ENCODE data around the gene MKS1. TPM values are rescaled to one million over a fixed set of nuclear protein-coding genes. Genes with fewer than 3 reads are reported as not detected.
A peak's percentile ranks its signal among the peaks of the same experiment; 100 is the strongest.

MKS1 gene
- total and polyA plus RNA-seq, 2 experiments from 2014 or later = 14.0 to 17.4 TPM

GRCh38 chr17:58250344-58251011, 31.4 kb upstream of the MKS1 start (continued):
- TF ChIP-seq POLR2AphosphoS5 (IDR thresholded peaks at IDR 0.05; ENCODE audit: low read depth) (no peak), STAT1 (IDR thresholded peaks at IDR 0.05; ENCODE audit: unreplicated experiment) (no peak)
- TF ChIP-seq, protein P1, sequence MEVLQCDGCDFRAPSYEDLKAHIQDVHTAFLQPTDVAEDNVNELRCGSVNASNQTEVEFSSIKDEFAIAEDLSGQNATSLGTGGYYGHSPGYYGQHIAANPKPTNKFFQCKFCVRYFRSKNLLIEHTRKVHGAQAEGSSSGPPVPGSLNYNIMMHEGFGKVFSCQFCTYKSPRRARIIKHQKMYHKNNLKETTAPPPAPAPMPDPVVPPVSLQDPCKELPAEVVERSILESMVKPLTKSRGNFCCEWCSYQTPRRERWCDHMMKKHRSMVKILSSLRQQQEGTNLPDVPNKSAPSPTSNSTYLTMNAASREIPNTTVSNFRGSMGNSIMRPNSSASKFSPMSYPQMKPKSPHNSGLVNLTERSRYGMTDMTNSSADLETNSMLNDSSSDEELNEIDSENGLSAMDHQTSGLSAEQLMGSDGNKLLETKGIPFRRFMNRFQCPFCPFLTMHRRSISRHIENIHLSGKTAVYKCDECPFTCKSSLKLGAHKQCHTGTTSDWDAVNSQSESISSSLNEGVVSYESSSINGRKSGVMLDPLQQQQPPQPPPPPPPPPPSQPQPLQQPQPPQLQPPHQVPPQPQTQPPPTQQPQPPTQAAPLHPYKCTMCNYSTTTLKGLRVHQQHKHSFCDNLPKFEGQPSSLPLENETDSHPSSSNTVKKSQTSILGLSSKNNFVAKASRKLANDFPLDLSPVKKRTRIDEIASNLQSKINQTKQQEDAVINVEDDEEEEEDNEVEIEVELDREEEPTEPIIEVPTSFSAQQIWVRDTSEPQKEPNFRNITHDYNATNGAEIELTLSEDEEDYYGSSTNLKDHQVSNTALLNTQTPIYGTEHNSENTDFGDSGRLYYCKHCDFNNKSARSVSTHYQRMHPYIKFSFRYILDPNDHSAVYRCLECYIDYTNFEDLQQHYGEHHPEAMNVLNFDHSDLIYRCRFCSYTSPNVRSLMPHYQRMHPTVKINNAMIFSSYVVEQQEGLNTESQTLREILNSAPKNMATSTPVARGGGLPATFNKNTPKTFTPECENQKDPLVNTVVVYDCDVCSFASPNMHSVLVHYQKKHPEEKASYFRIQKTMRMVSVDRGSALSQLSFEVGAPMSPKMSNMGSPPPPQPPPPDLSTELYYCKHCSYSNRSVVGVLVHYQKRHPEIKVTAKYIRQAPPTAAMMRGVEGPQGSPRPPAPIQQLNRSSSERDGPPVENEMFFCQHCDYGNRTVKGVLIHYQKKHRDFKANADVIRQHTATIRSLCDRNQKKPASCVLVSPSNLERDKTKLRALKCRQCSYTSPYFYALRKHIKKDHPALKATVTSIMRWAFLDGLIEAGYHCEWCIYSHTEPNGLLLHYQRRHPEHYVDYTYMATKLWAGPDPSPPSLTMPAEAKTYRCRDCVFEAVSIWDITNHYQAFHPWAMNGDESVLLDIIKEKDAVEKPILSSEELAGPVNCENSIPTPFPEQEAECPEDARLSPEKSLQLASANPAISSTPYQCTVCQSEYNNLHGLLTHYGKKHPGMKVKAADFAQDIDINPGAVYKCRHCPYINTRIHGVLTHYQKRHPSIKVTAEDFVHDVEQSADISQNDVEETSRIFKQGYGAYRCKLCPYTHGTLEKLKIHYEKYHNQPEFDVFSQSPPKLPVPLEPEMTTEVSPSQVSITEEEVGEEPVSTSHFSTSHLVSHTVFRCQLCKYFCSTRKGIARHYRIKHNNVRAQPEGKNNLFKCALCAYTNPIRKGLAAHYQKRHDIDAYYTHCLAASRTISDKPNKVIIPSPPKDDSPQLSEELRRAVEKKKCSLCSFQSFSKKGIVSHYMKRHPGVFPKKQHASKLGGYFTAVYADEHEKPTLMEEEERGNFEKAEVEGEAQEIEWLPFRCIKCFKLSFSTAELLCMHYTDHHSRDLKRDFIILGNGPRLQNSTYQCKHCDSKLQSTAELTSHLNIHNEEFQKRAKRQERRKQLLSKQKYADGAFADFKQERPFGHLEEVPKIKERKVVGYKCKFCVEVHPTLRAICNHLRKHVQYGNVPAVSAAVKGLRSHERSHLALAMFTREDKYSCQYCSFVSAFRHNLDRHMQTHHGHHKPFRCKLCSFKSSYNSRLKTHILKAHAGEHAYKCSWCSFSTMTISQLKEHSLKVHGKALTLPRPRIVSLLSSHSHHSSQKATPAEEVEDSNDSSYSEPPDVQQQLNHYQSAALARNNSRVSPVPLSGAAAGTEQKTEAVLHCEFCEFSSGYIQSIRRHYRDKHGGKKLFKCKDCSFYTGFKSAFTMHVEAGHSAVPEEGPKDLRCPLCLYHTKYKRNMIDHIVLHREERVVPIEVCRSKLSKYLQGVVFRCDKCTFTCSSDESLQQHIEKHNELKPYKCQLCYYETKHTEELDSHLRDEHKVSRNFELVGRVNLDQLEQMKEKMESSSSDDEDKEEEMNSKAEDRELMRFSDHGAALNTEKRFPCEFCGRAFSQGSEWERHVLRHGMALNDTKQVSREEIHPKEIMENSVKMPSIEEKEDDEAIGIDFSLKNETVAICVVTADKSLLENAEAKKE (CRISPR knock-in tag; IDR thresholded peaks at IDR 0.05) = no peak

GRCh38 chr17:58249270-58250133, 30.4 kb upstream of the MKS1 start:
- DNase-seq (ENCODE audit: low spot score) (peak; percentile 79), ATAC-seq (peak; percentile 89)
- peaks cover 82% of the 10 kb centered on the region for H3K27me3 ChIP-seq (ENCODE audit: insufficient read depth)
- no peak overlapping the region for H3K27ac ChIP-seq (ENCODE audit: low read depth)
- H3K9me2 ChIP-seq (ENCODE audit: insufficient read depth) = 0 out of 2 replicates have a peak, but pooled peaks cover 4% of the 10 kb centered on the region
- H3K4me3 Mint-ChIP-seq = peak overlapping the region; percentile 64
- peaks cover 12% of the 10 kb centered on the region for H3K9me3 Mint-ChIP-seq
- peaks cover 65% of the 10 kb centered on the region for H3K27me3 Mint-ChIP-seq (ENCODE audit: insufficient read depth, low read depth, poor library complexity)
- no peaks in the 10 kb centered on the region for H3K79me2 ChIP-seq (replicated peaks; ENCODE audit: insufficient read depth)
- peak overlapping the region; percentile 61 for H3K4me3 ChIP-seq
- H3K4me2 ChIP-seq = peak overlapping the region; percentile 89
- peak overlapping the region; percentile 99 for H2AFZ ChIP-seq
- peaks cover 16% of the 10 kb centered on the region for H3K4me1 Mint-ChIP-seq
- peaks cover 10% of the 10 kb centered on the region; the same call in 1 of the 2 replicates for H3K4me1 ChIP-seq (ENCODE audit: insufficient read depth)
- H3F3A ChIP-seq (replicated peaks; ENCODE audit: low read depth) = no peaks in the 10 kb centered on the region
- peaks cover 8% of the 10 kb centered on the region for H3K36me3 Mint-ChIP-seq (ENCODE audit: low read depth)
- no peak overlapping the region for H3K27ac Mint-ChIP-seq
- no peaks in the 10 kb centered on the region for H3K36me3 ChIP-seq (ENCODE audit: insufficient read depth)
- H4K20me1 ChIP-seq (replicated peaks; ENCODE audit: insufficient read depth) = no peaks in the 10 kb centered on the region
- TF ChIP-seq CREB1 (CRISPR knock-in tag; IDR thresholded peaks at IDR 0.05; ENCODE audit: low read depth) = peak; percentile 43
- TF ChIP-seq POLR2AphosphoS5 (IDR thresholded peaks at IDR 0.05; ENCODE audit: low read depth) = no peak
- TF ChIP-seq NANOG (IDR thresholded peaks at IDR 0.05; ENCODE audit: borderline replicate concordance) = no peak
- TF ChIP-seq CTCF (conservative IDR thresholded peaks at IDR 0.05; ENCODE audit: low read depth in 2 of 2) = peak; percentile 76 to 78
- TF ChIP-seq EZH2 (IDR thresholded peaks at IDR 0.05; ENCODE audit: low read depth, unreplicated experiment) = peak; percentile 18
- TF ChIP-seq, protein P2, sequence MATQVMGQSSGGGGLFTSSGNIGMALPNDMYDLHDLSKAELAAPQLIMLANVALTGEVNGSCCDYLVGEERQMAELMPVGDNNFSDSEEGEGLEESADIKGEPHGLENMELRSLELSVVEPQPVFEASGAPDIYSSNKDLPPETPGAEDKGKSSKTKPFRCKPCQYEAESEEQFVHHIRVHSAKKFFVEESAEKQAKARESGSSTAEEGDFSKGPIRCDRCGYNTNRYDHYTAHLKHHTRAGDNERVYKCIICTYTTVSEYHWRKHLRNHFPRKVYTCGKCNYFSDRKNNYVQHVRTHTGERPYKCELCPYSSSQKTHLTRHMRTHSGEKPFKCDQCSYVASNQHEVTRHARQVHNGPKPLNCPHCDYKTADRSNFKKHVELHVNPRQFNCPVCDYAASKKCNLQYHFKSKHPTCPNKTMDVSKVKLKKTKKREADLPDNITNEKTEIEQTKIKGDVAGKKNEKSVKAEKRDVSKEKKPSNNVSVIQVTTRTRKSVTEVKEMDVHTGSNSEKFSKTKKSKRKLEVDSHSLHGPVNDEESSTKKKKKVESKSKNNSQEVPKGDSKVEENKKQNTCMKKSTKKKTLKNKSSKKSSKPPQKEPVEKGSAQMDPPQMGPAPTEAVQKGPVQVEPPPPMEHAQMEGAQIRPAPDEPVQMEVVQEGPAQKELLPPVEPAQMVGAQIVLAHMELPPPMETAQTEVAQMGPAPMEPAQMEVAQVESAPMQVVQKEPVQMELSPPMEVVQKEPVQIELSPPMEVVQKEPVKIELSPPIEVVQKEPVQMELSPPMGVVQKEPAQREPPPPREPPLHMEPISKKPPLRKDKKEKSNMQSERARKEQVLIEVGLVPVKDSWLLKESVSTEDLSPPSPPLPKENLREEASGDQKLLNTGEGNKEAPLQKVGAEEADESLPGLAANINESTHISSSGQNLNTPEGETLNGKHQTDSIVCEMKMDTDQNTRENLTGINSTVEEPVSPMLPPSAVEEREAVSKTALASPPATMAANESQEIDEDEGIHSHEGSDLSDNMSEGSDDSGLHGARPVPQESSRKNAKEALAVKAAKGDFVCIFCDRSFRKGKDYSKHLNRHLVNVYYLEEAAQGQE (IDR thresholded peaks at IDR 0.05; ENCODE audit: unreplicated experiment) = no peak
- no peak for TF ChIP-seq EZH2phosphoT487 (IDR thresholded peaks at IDR 0.05; ENCODE audit: unreplicated experiment)
- TF ChIP-seq STAT1 (IDR thresholded peaks at IDR 0.05; ENCODE audit: unreplicated experiment) = no peak
- TF ChIP-seq ZNF114 (CRISPR knock-in tag; IDR thresholded peaks at IDR 0.05) = no peak

Data from GM23338 (cell line).